A549 (cell line): Measurements from ENCODE around the gene CNKSR3. TPM values are rescaled to one million over a fixed set of nuclear protein-coding genes. Genes with fewer than 3 reads are reported as not detected.
A peak's percentile ranks its signal among the peaks of the same experiment; 100 is the strongest.

Experiments used
- ATAC-seq, 2 experiments: fragments of 200-7000 bp in 1 of 2; fragments of >200 bp in 1 of 2; cut with Nextera tagmentation in 1 of 2; cut with Tn5 transposase in 1 of 2; 3 replicates each; pipeline versions ENCODE4 v1.8.0 to v1.9.1; 2018 to 2020; ENCODE audit warnings: mild to moderate bottlenecking in 1 of 2, moderate library complexity in 1 of 2
- CTCF ChIA-PET: fragments of 300-600 bp; sonication (Branson Sonifier 250); formaldehyde crosslinking; extraction: SDS; loops from one replicate; lab custom pipeline; 2021; ENCODE audit warnings: antibody characterized with exemption, inconsistent platforms; lab: Yijun Ruan, JAX
- POLR2A ChIA-PET: fragments of 350-600 bp; formaldehyde crosslinking; extraction: SDS; loops from one replicate; lab custom pipeline; 2021; ENCODE audit warnings: antibody characterized with exemption, inconsistent platforms; lab: Yijun Ruan, JAX
- DNase-seq, 2 experiments: peaks; one replicate each; pipeline versions ENCODE4 v3.0.0 to v3.0.0-alpha.2; 2011 to 2016; ENCODE audit warnings: low read depth in 1 of 2, low spot score in 1 of 2
- FAIRE-seq: peaks from 2 replicates; lab custom pipeline; 2011; peaks lifted over from hg19 to GRCh38; lab: Jason Lieb, UNC
- H3K27ac ChIP-seq, 2 experiments: fragments of >200 bp; sonication (Bioruptor Twin); formaldehyde crosslinking; 3 replicates each; pipeline ENCODE4 v1.5.1; 2016 to 2017
- H3K4me1 ChIP-seq: fragments of >200 bp; sonication (Bioruptor Twin); formaldehyde crosslinking; 3 replicates; pipeline ENCODE4 v1.6.1; 2016
- H3K4me2 ChIP-seq: fragments of >200 bp; sonication (Bioruptor Twin); formaldehyde crosslinking; 3 replicates; pipeline ENCODE4 v1.6.1; 2016
- H3K4me3 ChIP-seq: fragments of >200 bp; sonication (Bioruptor Twin); formaldehyde crosslinking; 3 replicates; pipeline ENCODE4 v1.5.1; 2016
- H3K9me3 ChIP-seq: fragments of >200 bp; sonication (Bioruptor Twin); formaldehyde crosslinking; 3 replicates; pipeline ENCODE4 v1.6.1; 2016
- CBX2 ChIP-seq: fragments of 200-600 bp; sonication (generic); IDR thresholded peaks from 2 replicates; pipeline ENCODE4 v1.6.1; 2016; ENCODE audit warnings: low read depth, mild to moderate bottlenecking, borderline replicate concordance
- CBX8 ChIP-seq: fragments of 200-600 bp; sonication (generic); IDR thresholded peaks from 2 replicates; pipeline ENCODE4 v1.6.1; 2016
- EHF ChIP-seq: fragments of 250-450 bp; sonication (Bioruptor Pico); IDR thresholded peaks from 2 replicates; pipeline ENCODE4 v1.5.0; 2020; ENCODE audit warnings: mild to moderate bottlenecking
- ESRRA ChIP-seq: fragments of 150-350 bp; IDR thresholded peaks from 2 replicates; pipeline ENCODE4 v1.6.1; 2014; ENCODE audit warnings: mild to moderate bottlenecking, low read length, borderline replicate concordance
- FOXS1 ChIP-seq: fragments of 250-450 bp; sonication (Bioruptor Pico); IDR thresholded peaks from 2 replicates; pipeline ENCODE4 v1.5.0; 2020; ENCODE audit warnings: mild to moderate bottlenecking, moderate library complexity
- GATA3 ChIP-seq: IDR thresholded peaks from 2 replicates; pipeline ENCODE4 v1.6.1; 2012; ENCODE audit warnings: borderline replicate concordance
- HOXA7 ChIP-seq: fragments of 250-450 bp; sonication (Bioruptor Pico); IDR thresholded peaks from 2 replicates; pipeline ENCODE4 v1.5.0; 2020; ENCODE audit warnings: mild to moderate bottlenecking, moderate library complexity
- HOXB5 ChIP-seq: fragments of 250-450 bp; sonication (Bioruptor Pico); IDR thresholded peaks from 2 replicates; pipeline ENCODE4 v1.5.0; 2020; ENCODE audit warnings: mild to moderate bottlenecking, moderate library complexity
- KDM1A ChIP-seq: fragments of 200-600 bp; sonication (generic); IDR thresholded peaks from 2 replicates; pipeline ENCODE4 v1.6.1; 2016; ENCODE audit warnings: low read depth, mild to moderate bottlenecking
- NPAS2 ChIP-seq: fragments of 250-450 bp; sonication (Bioruptor Pico); IDR thresholded peaks from 2 replicates; pipeline ENCODE4 v1.8.0; 2022; ENCODE audit warnings: mild to moderate bottlenecking, moderate library complexity, borderline replicate concordance
- PHF8 ChIP-seq: fragments of 200-600 bp; sonication (generic); IDR thresholded peaks from 2 replicates; pipeline ENCODE4 v1.6.1; 2016; ENCODE audit warnings: low read depth, mild to moderate bottlenecking, antibody characterized with exemption, moderate library complexity, borderline replicate concordance
- POLR2AphosphoS2 ChIP-seq: conservative IDR thresholded peaks from 2 replicates; pipeline ENCODE4 v1.6.1; 2012; ENCODE audit warnings: low read length, improper control_type of control experiment, inconsistent platforms
- RAD21 ChIP-seq, 2 experiments: fragments of >200 bp in 1 of 2; sonication (Bioruptor Twin) in 1 of 2; formaldehyde crosslinking in 1 of 2; IDR thresholded peaks in 1 of 2; conservative IDR thresholded peaks in 1 of 2; 2 replicates in 1 of 2; 3 replicates in 1 of 2; pipeline ENCODE4 v1.6.1; 2012 to 2018; ENCODE audit warnings: inconsistent platforms in 1 of 2
- RNF2 ChIP-seq: fragments of 200-600 bp; sonication (generic); IDR thresholded peaks from 2 replicates; pipeline ENCODE4 v1.6.1; 2016; ENCODE audit warnings: low read depth, mild to moderate bottlenecking, antibody characterized with exemption, moderate library complexity, borderline replicate concordance
- SMC3 ChIP-seq: fragments of >200 bp; sonication (Bioruptor Twin); formaldehyde crosslinking; IDR thresholded peaks from 3 replicates; pipeline ENCODE4 v1.6.1; 2018; ENCODE audit warnings: inconsistent platforms
- TP53 ChIP-seq: fragments of 250-450 bp; sonication (Bioruptor Pico); IDR thresholded peaks from 2 replicates; pipeline ENCODE4 v1.5.0; 2021; ENCODE audit warnings: mild to moderate bottlenecking, moderate library complexity
- ZFP36 ChIP-seq: fragments of 450-650 bp; IDR thresholded peaks from 2 replicates; pipeline ENCODE4 v1.6.1; 2014; ENCODE audit warnings: borderline replicate concordance; ENCODE audit not compliant: partially characterized antibody
- WGBS: methylation state at CpG from one replicate; pipeline ENCODE4 v1.1.6; 2017; ENCODE audit errors: missing lambda C conversion rate; 5-methylcytosine and 5-hydroxymethylcytosine counted together
- polyA plus RNA-seq, 4 experiments: library from polyadenylated mRNA; depleted of rRNA in 3 of 4; stranded (reverse); fragments of >200 nt; fragmentation: RNase III in 1 of 4; extraction: RNeasy Plus Mini Kit Qiagen cat#74134 plus additional on column Dnase treatment in 1 of 4; gene quantifications; 2 replicates in 3 of 4; 3 replicates in 1 of 4; pipeline ENCODE4 v1.2.3, GENCODE V29; 2011 to 2017
- TF ChIP-seq, protein P1 (sequence below): fragments of 250-450 bp; sonication (Bioruptor Pico); IDR thresholded peaks from 2 replicates; pipeline ENCODE4 v1.5.0; 2020; ENCODE audit warnings: low read depth, mild to moderate bottlenecking, moderate library complexity
- TF ChIP-seq, protein P2 (sequence below): IDR thresholded peaks from 2 replicates; pipeline ENCODE4 v1.6.1; 2012; ENCODE audit warnings: low read depth, borderline replicate concordance
- TF ChIP-seq, protein P3 (sequence below): IDR thresholded peaks from 2 replicates; pipeline ENCODE4 v1.6.1; 2012
- TF ChIP-seq, protein P4 (sequence below): fragments of 150-350 bp; IDR thresholded peaks from 2 replicates; pipeline ENCODE4 v1.6.1; 2014; ENCODE audit warnings: low read depth, mild to moderate bottlenecking, low read length
- TF ChIP-seq, protein P5 (sequence below): fragments of >200 bp; sonication (Bioruptor Twin); formaldehyde crosslinking; IDR thresholded peaks from 2 replicates; pipeline ENCODE4 v1.6.1; 2016

CNKSR3 gene
- polyA plus RNA-seq, 2 of the 4 experiments (the other 2 are of a cell fraction) = 2.9 to 3.5 TPM

DNA sequence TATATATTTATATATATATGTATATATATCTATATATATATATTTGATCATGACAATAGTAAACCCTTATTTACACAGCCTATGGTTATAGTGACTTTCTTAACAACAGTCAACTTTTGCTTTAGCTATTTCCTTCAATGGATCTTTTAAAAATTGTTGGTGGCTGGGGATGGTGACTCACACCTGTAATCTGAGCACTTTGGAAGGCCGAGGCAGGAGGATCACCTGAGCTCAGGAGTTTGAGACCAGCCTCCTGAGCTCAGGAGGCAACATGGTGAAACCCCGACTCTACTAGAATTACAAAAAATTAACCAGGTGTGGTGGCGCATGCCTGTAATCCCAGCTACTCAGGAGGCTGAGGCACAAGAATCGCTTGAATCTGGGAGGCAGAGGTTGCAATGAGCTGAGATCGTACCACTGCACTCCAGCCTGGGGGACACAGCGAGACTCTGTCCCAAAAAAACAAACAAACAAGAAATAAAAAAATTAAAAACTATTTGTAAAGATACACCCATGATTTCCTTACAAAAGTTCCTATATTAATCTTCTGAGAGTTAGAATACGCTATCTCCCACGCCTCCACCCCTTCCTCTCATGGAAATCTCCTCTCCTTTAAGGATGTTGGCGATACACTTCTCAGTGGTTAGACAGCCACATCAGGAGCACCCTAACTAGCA is 29.2 kb upstream of the CNKSR3 start:
- H3K4me3 ChIP-seq = no peak overlapping the region
- H3K9me3 ChIP-seq = no peaks in the 10 kb centered on the region
- no peak for TF ChIP-seq KDM1A
- TF ChIP-seq, protein P1, sequence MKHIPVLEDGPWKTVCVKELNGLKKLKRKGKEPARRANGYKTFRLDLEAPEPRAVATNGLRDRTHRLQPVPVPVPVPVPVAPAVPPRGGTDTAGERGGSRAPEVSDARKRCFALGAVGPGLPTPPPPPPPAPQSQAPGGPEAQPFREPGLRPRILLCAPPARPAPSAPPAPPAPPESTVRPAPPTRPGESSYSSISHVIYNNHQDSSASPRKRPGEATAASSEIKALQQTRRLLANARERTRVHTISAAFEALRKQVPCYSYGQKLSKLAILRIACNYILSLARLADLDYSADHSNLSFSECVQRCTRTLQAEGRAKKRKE = no peak
- H3K4me1 ChIP-seq = peaks cover 15% of the 10 kb centered on the region; the same call in 2 of the 3 replicates
- WGBS = 87% methylated on average over 7 of the region's 9 CpGs
- POLR2A ChIA-PET = no interaction called here
- FAIRE-seq (no peak), ATAC-seq (no peak), DNase-seq (no peak)
- CTCF ChIA-PET = interaction anchor here (1.1 kb wide), 1 partner anchor 136 kb away, joined by 3 read pairs; no protein-coding TSS in a partner anchor
- H3K27ac ChIP-seq = no peak overlapping the region
- H3K4me2 ChIP-seq = no peak overlapping the region

- H3K4me1 ChIP-seq = peaks cover 15% of the 10 kb centered on the region; the same call in 2 of the 3 replicates
- FAIRE-seq (no peak), DNase-seq (no peak), ATAC-seq (no peak)
- ChIA-PET CTCF (interaction anchor here (1.7 to 2.4 kb wide), 2 partner anchors 18 to 19 kb away, joined by 4 to 5 read pairs; no protein-coding TSS in a partner anchor), POLR2A (no interaction called here)
- H3K27ac ChIP-seq = peak overlapping the region in 1 of 2 experiments; percentile 53; a peak in 1 of 6 replicates
- peak overlapping the region; percentile 43; the same call in 1 of the 3 replicates for H3K4me2 ChIP-seq
- H3K4me3 ChIP-seq = no peak overlapping the region
- no peak for TF ChIP-seq CBX2
- H3K9me3 ChIP-seq = no peaks in the 10 kb centered on the region
- WGBS = 88% methylated on average over 3 of the region's 3 CpGs
Observed at GRCh38 chr6:154538640-154539191, 28.2 kb upstream of the CNKSR3 start.

DNA sequence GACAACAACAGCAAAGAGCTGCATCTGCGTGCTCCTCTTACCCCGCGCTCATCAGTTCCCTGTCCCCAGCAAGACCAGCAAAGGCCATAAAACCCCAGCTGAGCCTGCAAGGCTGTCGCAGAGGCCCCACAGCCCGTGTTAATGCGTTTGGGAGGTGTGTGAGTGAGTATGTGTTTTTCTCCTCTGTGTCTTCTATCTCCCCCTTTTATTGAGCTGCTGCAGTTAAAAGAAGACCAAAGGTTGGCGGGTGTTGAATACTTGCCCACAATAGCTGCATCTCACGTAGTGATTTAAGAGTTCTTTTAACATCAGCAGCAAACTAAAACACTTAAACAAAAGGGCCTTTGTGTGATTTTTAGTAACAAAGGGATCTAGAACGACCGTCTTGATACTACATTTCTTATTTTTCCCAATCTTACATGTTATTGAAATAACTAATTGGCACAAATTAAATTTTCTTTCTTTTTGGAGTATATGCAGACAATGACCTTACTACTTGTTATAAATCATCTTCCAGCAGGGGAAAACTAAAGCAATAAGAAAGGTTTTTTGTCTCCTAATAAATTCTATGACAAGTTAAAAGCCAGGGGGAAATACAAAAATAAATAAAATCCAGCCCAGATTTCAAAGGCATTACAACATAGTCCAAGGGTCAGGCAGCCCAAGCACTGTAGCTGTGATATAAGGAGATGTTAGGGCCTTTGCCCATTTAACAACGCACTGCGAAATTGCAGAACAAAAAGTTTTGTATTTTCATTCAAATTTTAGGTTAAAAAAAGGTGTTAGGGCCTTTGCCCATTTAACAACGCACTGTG is 27.2 kb upstream of the CNKSR3 start:
- H3K9me3 ChIP-seq = no peaks in the 10 kb centered on the region
- no peak for TF ChIP-seq NPAS2 (CRISPR knock-in tag)
- TF ChIP-seq HOXB5 (CRISPR knock-in tag) = no peak
- TF ChIP-seq, protein P2, sequence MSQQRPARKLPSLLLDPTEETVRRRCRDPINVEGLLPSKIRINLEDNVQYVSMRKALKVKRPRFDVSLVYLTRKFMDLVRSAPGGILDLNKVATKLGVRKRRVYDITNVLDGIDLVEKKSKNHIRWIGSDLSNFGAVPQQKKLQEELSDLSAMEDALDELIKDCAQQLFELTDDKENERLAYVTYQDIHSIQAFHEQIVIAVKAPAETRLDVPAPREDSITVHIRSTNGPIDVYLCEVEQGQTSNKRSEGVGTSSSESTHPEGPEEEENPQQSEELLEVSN = no peak
- TF ChIP-seq RAD21 (conservative IDR thresholded peaks at IDR 0.05 in 1 of 2, IDR thresholded peaks at IDR 0.05 in 1 of 2) = no peak
- ATAC-seq = no peak
- ChIA-PET CTCF (interaction anchor here (1.7 to 2.4 kb wide), 2 partner anchors 18 to 19 kb away, joined by 4 to 5 read pairs; no protein-coding TSS in a partner anchor), POLR2A (no interaction called here)
- no peak for DNase-seq
- 82% methylated on average over 13 of the region's 13 CpGs for WGBS
- no peak for FAIRE-seq
- H3K4me3 ChIP-seq = no peak overlapping the region
- H3K4me2 ChIP-seq = peak overlapping the region; percentile 43
- peaks cover 15% of the 10 kb centered on the region; the same call in 2 of the 3 replicates for H3K4me1 ChIP-seq
- H3K27ac ChIP-seq = peak overlapping the region in 1 of 2 experiments; percentile 11; a peak in 2 of 6 replicates

DNA sequence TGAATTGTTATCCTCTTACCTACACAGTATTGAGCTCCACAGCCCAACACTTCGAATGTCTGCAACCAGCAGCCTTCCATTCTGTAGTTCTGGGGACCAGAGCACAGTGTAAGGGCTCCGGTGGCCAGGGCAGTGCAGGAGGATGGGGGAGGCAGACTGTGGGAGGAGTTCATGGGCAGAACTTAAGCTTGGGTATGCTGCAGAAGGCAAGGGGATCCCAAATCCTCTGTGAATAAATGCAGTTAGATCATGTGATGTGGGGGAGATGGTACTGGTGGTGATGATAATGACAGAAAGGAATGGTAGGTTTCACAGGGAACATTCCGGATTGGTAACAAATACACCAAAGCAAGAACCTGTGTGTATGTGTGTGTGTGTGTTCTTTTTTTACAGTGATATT is 26.5 kb upstream of the CNKSR3 start:
- POLR2A ChIA-PET = no interaction called here
- CTCF ChIA-PET = interaction anchor here (0.8 to 2.4 kb wide), 2 partner anchors 17 to 19 kb away, joined by 3 to 5 read pairs; no protein-coding TSS in a partner anchor

More for the DNA sequence above, 26.5 kb upstream of the CNKSR3 start:
- 63% methylated on average over 3 of the region's 3 CpGs for WGBS
- no peak for ATAC-seq
- no peak overlapping the region for H3K27ac ChIP-seq
- no peak for DNase-seq
- H3K4me3 ChIP-seq = no peak overlapping the region
- TF ChIP-seq KDM1A (no peak), ZFP36 (no peak), EHF (CRISPR knock-in tag) (no peak), TP53 (CRISPR knock-in tag) (no peak), PHF8 (no peak), ESRRA (no peak), POLR2AphosphoS2 (no peak), GATA3 (no peak), RNF2 (no peak), SMC3 (no peak), HOXA7 (no peak), CBX8 (no peak), FOXS1 (no peak)
- TF ChIP-seq, protein P3, sequence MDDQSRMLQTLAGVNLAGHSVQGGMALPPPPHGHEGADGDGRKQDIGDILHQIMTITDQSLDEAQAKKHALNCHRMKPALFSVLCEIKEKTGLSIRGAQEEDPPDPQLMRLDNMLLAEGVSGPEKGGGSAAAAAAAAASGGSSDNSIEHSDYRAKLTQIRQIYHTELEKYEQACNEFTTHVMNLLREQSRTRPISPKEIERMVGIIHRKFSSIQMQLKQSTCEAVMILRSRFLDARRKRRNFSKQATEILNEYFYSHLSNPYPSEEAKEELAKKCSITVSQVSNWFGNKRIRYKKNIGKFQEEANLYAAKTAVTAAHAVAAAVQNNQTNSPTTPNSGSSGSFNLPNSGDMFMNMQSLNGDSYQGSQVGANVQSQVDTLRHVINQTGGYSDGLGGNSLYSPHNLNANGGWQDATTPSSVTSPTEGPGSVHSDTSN = no peak
- TF ChIP-seq, protein P4, sequence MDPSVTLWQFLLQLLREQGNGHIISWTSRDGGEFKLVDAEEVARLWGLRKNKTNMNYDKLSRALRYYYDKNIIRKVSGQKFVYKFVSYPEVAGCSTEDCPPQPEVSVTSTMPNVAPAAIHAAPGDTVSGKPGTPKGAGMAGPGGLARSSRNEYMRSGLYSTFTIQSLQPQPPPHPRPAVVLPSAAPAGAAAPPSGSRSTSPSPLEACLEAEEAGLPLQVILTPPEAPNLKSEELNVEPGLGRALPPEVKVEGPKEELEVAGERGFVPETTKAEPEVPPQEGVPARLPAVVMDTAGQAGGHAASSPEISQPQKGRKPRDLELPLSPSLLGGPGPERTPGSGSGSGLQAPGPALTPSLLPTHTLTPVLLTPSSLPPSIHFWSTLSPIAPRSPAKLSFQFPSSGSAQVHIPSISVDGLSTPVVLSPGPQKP = no peak
- TF ChIP-seq, protein P5, sequence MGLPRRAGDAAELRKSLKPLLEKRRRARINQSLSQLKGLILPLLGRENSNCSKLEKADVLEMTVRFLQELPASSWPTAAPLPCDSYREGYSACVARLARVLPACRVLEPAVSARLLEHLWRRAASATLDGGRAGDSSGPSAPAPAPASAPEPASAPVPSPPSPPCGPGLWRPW = no peak
- H3K9me3 ChIP-seq = no peaks in the 10 kb centered on the region
- H3K4me2 ChIP-seq = no peak overlapping the region
- no peak for FAIRE-seq
- H3K4me1 ChIP-seq = peaks cover 15% of the 10 kb centered on the region; the same call in 2 of the 3 replicates
